Stimulated activated CD8-positive, alpha-beta memory T cell treated with anti-CD3 and anti-CD28 coated beads, Interleukin-15, amount 100 ng/mL, for 48 hours (primary cell): ENCODE data around the gene MC3R.

Source experiments
- DNase-seq, 2 donors: peaks; one replicate each; pipeline ENCODE4 v3.0.0-alpha.2; 2020; ENCODE audit warnings: low read depth in 2 of 2

Gene MC3R

DNA sequence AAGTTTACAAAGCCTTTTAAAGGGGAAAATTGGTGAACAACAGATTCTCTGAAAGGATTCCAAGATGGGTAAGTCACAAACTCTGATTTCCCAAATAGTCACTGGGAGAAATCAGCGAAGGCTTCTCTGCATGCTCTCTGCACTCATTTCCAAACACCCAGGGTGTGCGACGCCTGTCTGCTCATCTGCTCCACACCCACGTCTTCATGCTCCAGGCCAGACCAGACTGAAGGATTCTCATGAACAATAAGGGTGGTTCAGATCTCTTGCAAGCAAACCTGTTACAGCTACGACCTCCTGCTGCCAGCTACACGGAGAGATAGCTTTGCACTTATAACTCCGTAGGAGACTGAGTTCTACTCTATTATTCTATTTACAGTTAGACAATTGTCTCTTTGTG is 1.4 kb downstream of the MC3R start:
- no peak for DNase-seq

- no peak for DNase-seq
Measured at GRCh38 chr20:56257604-56258003, 9.1 kb downstream of the MC3R start.

DNA sequence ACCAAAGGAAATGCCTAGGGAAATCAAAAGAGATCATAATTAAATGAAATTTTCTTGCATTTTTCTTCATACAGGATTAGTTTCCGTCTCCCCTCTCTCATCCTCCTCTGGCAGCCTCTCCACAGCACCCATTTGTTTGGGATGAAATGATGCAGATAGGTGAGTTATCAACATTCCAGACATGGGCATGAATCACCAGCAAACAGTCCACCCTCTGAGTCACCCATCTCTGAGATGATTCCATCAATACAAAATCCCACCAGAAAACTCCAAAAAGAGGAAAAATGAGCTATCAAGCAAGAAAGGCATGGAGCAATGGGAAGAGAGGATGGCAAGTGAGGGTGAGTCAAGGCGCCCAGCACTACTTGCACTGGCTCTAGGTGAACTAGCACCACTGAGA is 11.4 kb downstream of the MC3R start:
- no peak for DNase-seq

GRCh38 chr20:56268536-56268935 is 20.0 kb downstream of the MC3R start:
- no peak for DNase-seq

- no peak for DNase-seq
Measured at GRCh38 chr20:56271974-56272373, 23.4 kb downstream of the MC3R start.

DNA sequence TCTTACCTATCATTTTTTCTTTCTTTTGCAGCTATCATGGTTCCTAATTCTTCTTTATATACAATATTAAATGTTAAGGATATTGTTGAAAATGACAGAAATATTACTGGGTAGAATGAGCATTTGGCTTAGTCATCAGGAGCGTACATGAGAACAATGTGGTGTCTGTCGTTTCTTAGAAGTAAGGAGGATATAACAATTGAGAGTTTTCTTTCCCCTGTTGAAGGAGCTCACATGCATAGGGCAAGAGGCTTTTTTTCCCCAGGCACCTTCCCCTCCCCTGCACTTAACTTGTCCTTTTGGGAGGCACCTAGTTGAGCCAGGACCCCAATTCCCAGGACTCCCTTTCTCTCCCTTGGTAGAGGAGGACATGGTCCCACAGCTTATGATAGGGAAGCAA is 25.0 kb downstream of the MC3R start:
- DNase-seq, result no peak

DNA sequence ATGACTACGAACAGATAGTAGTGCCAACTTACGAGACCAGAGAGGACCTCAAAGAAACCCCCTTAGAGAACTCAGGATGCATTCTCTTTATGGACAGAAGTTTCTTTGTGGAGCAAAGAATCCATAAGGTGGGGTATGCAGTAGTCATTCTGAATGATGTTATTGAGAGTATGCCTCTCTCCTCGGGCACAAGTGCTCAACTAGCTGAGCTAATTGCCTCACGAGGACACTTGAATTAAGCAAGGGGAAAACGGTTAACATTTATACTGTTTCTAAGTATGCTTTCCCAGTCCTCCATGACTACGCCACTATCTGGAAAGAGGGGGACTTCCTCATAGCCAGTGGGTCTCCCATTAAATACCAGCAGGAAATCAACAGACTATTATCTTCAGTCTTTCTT is 25.6 kb downstream of the MC3R start:
- DNase-seq, result no peak

- DNase-seq, result no peak
Measured at GRCh38 chr20:56278196-56278595, 29.7 kb downstream of the MC3R start.

- DNase-seq, result no peak
Measured at GRCh38 chr20:56285496-56285895, 37.0 kb downstream of the MC3R start.

DNA sequence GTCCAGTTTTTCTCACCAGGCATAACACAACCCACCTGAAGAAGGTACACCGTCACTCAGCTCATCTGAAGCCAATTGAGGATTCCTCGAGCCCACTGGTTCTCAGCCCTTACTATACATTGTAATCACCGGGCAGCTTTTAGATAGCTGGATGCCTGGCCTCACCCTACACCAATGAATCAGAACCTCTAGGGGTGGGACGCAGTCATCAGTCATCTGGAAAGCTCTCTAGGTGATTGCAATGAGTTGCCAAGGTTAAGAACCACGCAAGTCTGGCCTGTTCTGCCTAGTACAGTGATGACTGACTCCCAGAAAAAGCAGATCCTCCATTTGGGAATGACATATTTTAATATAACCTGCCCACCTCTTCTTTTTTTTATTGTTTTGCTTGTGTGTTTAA is 41.1 kb downstream of the MC3R start:
- no peak for DNase-seq

- no peak for DNase-seq
Measured at GRCh38 chr20:56299362-56299761, 50.8 kb downstream of the MC3R start.
